HG03175 (cell line): ENCODE data around the gene CLEC18A.
A peak's percentile ranks its signal among the peaks of the same experiment; 100 is the strongest.
"Not testable (repeated sequence)": the region's sequence is repeated elsewhere in the genome, so short reads cannot be mapped to it uniquely, and the experiment has no call there.

Source experiments
- ATAC-seq: cut with Tn5 transposase; IDR thresholded peaks from one replicate; pipeline ENCODE4 v1.9.1; 2021; ENCODE audit warnings: mild to moderate bottlenecking, moderate library complexity; ENCODE audit not compliant: unreplicated experiment

Gene CLEC18A

GRCh38 chr16:69951672-69952031, 518 bp downstream of the CLEC18A start:
- ATAC-seq, result not testable (repeated sequence)

- not testable (repeated sequence) for ATAC-seq
Measured at GRCh38 chr16:69952116-69952515, 982 bp downstream of the CLEC18A start.

DNA sequence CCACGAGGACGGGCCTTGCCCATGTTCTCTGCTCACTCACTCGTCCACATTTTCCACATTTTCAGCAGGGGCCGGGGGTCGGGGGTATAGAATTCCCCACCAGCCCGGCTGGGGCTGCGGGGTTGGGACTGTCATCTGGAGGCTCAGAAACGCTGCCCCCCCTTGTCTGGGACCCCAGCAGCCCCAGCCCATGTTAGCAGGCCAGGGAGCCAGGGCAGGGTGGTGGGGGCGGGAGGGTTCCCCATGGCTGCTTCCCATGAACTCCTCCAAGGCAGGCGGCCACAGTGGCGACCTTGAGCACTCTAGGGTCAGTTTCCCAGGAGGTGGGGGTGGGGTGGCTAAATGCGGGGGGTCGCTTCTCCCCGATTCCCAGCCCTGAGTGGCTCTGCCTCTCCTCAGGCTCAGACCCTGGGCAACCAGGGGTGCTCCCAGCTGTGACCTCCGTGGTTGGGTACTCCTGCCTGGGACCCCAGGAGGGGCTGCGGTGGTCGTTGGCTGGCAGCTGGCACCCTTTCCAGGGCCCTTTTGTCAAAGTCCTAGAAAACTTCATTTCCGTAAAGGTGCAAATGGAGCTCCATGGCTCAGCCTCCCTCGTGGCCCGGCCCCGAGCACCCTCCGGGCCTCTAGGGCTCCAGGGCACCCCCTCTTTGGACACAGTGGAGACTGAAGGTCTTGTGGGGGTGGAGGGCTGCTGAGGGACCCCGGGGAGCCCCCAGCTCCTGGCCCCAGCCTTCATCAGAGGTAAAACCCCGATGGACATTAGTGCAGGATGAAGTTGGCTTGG, 1.6 kb downstream of the CLEC18A start:
- not testable (repeated sequence) for ATAC-seq

DNA sequence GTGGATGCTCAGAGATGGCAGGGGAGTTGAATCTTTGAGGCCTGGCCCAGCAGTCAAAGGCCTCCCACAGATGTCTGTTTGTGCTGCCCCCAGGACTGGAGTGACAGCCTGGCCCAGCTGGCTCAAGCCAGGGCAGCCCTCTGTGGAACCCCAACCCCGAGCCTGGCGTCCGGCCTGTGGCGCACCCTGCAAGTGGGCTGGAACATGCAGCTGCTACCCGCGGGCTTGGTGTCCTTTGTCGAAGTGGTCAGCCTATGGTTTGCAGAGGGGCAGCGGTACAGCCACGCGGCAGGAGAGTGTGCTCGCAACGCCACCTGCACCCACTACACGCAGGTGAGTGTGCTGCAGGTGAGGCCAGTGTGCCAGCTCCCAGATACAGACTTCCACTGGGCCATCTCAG, 3.1 kb downstream of the CLEC18A start:
- ATAC-seq, result not testable (repeated sequence)

DNA sequence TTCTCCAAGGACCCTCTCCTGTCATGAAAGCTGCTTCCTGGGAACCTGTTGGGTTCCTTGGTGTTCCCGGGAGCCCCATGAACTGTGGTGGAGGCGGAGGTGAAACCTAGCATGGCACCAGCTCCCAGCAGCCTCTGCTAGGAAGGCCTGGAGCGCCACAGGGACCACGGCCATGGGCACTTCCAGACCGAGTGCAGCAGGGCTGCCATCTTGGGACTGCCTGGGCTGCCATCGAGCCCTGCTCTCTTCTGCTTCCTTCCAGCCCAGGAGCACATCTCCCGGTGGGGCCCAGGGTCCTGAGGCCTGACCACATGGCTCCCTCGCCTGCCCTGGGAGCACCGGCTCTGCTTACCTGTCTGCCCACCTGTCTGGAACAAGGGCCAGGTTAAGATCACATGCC, 12.2 kb downstream of the CLEC18A start:
- not testable (repeated sequence) for ATAC-seq

DNA sequence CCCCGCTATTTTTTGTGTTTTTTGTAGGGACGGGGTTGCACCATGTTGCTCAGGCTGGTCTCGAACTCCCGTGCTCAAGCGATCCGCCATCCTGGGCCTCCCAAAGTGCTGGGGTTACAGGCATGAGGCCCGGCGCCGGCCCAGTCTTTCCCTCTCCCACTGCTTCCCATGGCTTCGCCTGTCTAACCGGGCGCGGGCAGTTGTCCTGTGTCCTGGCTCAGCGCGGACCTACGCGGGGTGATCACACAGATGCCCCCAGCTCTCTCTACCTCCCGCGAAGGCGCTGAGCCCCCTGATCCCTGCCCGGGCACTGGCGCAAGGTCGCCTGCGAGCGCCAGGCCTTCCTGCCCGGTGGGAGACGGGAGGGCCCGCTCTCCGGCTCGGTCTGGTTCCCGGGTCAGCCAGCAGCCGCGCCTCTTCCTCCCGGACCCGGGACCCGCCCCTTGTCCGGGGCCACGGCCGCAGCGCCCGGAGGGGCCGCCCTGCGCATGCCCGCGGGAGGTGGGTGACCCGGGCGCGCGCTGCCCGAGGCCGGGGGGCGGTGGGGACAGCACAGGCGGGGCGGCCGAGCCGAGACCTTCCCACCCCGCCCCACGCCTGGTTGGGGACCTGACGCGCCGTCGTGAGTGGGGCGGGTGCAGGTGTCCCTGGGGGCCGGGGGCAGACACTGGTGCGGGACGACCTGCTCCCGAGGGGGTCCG, 14.0 kb downstream of the CLEC18A start:
- ATAC-seq, result peak; percentile 42

DNA sequence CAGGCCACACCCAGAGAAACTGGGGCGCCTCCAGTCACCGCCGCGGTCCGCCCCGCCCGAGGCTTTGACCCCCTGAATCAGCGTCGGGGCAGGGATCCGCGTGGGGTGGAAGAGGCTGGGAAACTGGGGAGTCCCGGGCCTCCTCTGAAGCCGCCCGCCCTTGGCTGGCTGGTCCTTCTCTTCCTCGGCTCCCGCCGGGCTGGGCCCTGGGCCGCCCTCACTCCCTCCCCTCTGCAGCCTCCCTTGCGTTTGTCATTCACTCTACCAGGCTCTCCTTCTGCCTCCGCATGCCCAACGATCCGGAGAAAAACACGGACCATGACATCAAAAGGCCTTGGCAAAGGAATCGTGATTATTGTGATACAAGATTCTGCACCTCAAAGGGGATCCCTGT, 14.5 kb downstream of the CLEC18A start:
- ATAC-seq, result not testable (repeated sequence)

- ATAC-seq, result not testable (repeated sequence)
Measured at GRCh38 chr16:69967688-69968087, 16.6 kb downstream of the CLEC18A start.

- not testable (repeated sequence) for ATAC-seq
Measured at GRCh38 chr16:69968125-69968524, 17.0 kb downstream of the CLEC18A start.

GRCh38 chr16:69969657-69970056, 18.5 kb downstream of the CLEC18A start:
- ATAC-seq, result not testable (repeated sequence)

- ATAC-seq, result not testable (repeated sequence)
Measured at GRCh38 chr16:69972120-69972519, 21.0 kb downstream of the CLEC18A start.

DNA sequence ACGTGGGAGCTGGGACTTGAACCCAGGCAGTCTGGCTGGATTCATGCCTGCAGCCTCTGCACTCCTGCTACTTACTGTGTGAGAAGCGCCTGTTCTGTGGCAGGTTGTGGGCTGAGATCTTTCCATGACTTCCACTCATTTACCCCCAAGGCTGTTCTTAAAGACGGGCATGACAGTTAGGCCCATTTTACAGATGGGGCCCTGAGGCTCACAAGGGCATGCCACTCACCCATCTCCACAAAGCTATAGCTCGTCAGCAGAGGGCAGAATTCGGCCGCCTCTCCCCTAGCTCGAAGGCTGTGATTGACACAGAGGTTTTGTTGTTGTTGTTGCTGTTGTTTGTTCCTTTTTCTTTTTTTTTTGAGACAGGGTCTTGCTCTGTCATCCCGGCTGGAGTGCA, 21.8 kb downstream of the CLEC18A start:
- ATAC-seq, result not testable (repeated sequence)

DNA sequence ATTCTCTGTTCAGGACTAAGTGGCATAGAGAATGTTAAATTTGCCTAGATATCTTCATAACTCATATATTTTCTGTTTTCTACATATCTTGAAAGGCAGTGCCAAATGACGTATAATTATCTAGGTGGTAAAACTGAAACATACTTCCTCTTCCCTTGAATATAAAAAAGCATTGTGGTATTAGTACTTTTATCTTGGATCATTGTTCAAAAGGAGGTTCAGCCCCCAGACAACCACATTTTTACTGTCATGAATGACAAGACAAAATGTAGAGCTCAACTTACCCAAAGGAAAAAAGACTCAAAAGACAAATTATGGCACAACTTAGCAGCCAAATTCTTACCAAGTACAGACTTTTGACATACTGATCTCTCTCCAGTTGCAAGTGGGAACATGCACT, 34.1 kb downstream of the CLEC18A start:
- ATAC-seq, result not testable (repeated sequence)

- not testable (repeated sequence) for ATAC-seq
Measured at GRCh38 chr16:69997956-69998355, 46.8 kb downstream of the CLEC18A start.

DNA sequence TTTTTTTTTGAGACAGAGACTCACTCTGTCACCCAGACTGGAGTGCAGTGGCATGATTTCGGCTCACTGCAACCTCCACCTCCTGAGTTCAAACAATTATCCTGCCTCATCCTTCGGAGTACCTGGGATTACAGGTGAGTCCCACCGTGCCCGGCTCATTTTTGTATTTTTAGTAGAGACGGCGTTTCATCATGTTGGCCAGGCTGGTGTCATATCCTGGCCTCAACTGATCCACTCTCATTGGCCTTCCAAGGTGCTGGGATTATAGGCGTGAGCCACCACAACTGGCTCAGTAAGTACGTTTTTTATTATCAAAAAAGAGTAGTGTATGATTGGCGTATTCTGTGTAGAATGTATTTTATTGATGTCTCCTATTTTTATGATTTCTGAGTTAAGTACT, 48.7 kb downstream of the CLEC18A start:
- not testable (repeated sequence) for ATAC-seq

- ATAC-seq, result not testable (repeated sequence)
Measured at GRCh38 chr16:70003511-70003910, 52.4 kb downstream of the CLEC18A start.

DNA sequence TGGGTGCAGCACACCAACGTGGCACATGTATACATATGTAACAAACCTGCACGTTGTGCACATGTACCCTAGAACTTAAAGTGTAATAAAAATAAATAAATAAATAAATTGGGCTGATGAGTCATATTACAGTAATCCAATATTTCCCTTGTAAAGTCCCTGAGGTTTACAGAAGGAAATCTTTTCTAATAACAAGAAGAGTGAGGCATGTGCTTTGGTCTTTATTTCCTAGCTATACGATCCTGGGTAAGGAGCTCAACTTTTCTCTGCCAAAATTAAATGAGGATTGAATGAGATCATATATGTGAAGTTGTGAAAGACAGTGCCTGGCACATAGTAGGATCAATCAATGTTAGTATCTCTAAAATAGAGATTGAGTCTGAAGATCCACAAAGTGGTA, 57.5 kb downstream of the CLEC18A start:
- ATAC-seq, result not testable (repeated sequence)

DNA sequence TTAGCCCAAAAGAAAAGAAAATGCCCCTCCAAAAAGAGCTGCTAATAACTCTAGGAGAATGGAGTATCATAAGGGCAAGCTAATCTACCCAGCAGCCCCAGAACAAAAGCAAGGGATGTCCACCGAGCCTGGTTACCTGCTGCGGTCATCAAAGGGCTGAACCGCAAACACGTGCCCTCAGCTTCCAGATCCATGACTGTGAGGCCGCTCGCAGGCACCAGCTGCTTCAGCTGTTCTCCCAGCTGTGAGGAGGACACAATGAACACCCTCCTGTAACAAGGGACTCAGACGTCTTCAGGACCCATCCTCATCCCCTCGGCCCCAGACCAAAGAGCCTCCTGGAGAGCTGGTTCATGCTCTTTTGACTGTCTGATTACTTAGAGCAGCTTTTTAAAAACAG, 59.5 kb downstream of the CLEC18A start:
- not testable (repeated sequence) for ATAC-seq

- ATAC-seq, result not testable (repeated sequence)
Measured at GRCh38 chr16:70011120-70011519, 60.0 kb downstream of the CLEC18A start.

DNA sequence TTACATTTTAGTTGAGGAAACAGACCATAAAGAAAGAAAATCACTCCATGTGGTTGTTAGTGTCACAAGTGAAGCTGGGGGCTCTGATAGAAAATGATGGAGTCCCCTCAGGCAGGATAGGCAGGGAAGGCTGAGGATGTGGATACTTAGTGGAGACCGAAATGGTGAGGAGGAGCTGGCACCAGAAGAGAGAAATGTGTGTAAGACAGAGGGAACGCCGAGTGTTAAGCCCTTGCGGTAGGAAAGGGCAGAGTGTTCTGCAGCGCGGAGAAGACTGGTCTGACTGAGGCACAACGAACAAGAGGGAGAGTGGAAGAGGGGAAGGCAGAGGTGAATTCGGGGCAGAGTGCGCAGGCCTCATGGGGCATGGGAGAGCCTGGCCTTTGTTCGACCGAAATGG, 61.2 kb downstream of the CLEC18A start:
- not testable (repeated sequence) for ATAC-seq

DNA sequence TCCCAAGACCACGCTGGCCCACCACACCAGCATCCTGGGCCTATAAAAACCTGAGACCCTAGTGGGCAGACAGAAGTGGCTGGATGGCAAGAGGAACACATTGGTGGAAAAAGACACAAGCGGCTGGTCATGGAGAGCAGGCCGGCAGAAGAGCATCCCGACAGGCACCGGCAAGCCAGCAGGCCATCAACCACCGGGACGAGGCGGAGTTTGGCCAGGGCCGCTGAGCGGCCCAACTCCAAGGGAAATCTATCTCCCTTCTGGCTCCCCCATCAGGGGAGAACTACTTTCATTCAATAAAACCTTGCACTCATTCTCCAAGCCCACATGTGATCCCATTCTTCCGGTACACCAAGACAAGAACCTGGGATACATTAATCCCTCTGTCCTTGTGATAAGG, 61.8 kb downstream of the CLEC18A start:
- ATAC-seq, result not testable (repeated sequence)
